PFSK-1 (cell line): ENCODE data around the gene SLC9A3.

Source experiments
- POLR2AphosphoS5 ChIP-seq: IDR thresholded peaks from 2 replicates; pipeline ENCODE4 v1.6.1; 2012; ENCODE audit warnings: low read depth, mild to moderate bottlenecking, control low read depth, low read length, moderate library complexity
- TAF1 ChIP-seq: IDR thresholded peaks from 2 replicates; pipeline ENCODE4 v1.6.1; 2012; ENCODE audit warnings: low read length, control low read depth, borderline replicate concordance; ENCODE audit not compliant: insufficient read depth
- TF ChIP-seq, protein P1 (sequence below), 2 experiments: IDR thresholded peaks; 2 replicates each; pipeline versions ENCODE4 v1.6.1 to v1.8.0; 2011 to 2012; ENCODE audit warnings: low read depth in 2 of 2, low read length in 2 of 2, control low read depth in 1 of 2, inconsistent platforms in 1 of 2, mild to moderate bottlenecking in 1 of 2, moderate library complexity in 1 of 2; ENCODE audit not compliant: insufficient read depth in 1 of 2

DNA sequence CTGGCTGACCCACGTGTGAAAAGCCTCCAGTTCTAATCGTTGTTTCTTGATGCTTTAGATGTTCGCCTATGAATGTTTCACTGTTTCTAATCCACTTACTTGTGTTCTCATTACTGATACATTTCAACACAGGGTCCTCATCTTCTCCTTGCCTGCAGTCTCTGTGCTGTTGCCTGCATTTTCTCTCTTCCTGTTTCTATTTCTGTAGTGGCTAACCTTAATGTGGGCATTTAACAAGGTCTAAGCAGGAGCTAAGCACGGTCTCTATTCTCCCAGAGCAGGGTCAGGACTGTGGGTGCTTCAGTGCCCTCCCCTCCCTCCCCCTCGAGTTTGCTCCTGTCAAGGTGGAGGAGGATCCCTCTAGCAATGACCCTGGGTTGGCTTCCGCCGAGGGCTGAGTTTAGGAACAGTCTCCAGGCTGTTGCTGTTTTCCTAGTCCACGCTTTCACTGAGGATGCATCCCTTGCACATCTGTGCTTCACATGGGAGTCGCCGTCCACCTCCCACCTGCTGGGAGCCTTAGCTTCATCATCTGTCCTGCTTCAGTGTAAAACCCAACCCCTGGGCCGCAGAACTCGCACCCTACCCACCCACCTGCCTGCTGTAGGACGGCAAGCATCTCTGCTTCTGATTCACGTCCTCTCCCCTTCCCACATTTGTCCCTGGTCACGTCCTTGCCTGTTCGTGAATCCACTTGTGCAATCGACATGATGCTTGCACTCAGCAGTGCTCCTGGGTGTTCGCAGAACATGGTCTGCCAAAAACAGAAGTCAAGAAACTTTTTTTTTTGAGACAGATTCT lies 83.6 kb downstream of the SLC9A3 start:
- TF ChIP-seq, protein P1, sequence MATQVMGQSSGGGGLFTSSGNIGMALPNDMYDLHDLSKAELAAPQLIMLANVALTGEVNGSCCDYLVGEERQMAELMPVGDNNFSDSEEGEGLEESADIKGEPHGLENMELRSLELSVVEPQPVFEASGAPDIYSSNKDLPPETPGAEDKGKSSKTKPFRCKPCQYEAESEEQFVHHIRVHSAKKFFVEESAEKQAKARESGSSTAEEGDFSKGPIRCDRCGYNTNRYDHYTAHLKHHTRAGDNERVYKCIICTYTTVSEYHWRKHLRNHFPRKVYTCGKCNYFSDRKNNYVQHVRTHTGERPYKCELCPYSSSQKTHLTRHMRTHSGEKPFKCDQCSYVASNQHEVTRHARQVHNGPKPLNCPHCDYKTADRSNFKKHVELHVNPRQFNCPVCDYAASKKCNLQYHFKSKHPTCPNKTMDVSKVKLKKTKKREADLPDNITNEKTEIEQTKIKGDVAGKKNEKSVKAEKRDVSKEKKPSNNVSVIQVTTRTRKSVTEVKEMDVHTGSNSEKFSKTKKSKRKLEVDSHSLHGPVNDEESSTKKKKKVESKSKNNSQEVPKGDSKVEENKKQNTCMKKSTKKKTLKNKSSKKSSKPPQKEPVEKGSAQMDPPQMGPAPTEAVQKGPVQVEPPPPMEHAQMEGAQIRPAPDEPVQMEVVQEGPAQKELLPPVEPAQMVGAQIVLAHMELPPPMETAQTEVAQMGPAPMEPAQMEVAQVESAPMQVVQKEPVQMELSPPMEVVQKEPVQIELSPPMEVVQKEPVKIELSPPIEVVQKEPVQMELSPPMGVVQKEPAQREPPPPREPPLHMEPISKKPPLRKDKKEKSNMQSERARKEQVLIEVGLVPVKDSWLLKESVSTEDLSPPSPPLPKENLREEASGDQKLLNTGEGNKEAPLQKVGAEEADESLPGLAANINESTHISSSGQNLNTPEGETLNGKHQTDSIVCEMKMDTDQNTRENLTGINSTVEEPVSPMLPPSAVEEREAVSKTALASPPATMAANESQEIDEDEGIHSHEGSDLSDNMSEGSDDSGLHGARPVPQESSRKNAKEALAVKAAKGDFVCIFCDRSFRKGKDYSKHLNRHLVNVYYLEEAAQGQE (IDR thresholded peaks at IDR 0.05; ENCODE audit: insufficient read depth in 1 of 2, low read depth in 2 of 2, low read length in 2 of 2) = no peak
- TF ChIP-seq POLR2AphosphoS5 (no peak), TAF1 (no peak)
